ENCODE measurements around the gene TRPM5.

DNA sequence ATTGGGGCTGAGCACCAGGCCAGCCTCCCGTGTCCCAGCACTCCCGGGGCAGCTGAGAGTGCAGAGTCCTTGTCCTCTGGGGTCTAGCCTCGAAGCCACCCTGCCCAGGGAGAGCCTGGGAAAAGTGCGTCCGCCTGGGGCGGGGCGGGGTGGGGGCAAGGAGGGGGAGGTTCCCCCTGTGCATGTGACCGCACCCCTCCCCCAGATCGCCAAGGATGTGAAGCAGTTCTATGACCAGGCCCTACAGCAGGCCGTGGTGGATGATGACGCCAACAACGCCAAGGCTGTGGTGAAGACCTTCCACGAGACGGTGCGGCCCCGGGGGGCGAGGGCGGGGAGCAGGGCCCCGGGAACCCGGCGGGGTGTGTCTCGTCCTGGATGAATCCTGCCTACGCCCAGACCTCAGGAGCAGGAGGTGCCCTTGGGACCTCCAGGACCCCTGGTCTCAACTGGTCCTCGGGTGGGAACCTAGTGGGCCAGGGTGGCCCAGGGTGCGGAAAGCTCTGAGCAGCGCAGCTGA, 49.0 kb downstream of the TRPM5 start:
- TF ChIP-seq, protein P1, sequence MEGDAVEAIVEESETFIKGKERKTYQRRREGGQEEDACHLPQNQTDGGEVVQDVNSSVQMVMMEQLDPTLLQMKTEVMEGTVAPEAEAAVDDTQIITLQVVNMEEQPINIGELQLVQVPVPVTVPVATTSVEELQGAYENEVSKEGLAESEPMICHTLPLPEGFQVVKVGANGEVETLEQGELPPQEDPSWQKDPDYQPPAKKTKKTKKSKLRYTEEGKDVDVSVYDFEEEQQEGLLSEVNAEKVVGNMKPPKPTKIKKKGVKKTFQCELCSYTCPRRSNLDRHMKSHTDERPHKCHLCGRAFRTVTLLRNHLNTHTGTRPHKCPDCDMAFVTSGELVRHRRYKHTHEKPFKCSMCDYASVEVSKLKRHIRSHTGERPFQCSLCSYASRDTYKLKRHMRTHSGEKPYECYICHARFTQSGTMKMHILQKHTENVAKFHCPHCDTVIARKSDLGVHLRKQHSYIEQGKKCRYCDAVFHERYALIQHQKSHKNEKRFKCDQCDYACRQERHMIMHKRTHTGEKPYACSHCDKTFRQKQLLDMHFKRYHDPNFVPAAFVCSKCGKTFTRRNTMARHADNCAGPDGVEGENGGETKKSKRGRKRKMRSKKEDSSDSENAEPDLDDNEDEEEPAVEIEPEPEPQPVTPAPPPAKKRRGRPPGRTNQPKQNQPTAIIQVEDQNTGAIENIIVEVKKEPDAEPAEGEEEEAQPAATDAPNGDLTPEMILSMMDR (IDR thresholded peaks at IDR 0.05): no peak
- TF ChIP-seq NFE2L1 (CRISPR knock-in tag; IDR thresholded peaks at IDR 0.05) (no peak), NFYB (CRISPR knock-in tag; conservative IDR thresholded peaks at IDR 0.05; ENCODE audit: low read depth) (no peak), TP53 (CRISPR knock-in tag; IDR thresholded peaks at IDR 0.05) (no peak), SP1 (CRISPR knock-in tag; conservative IDR thresholded peaks at IDR 0.05) (no peak), ZNF317 (CRISPR knock-in tag; IDR thresholded peaks at IDR 0.05; ENCODE audit: borderline replicate concordance, low read depth) (no peak), SMAD3 (CRISPR knock-in tag; IDR thresholded peaks at IDR 0.05; ENCODE audit: borderline replicate concordance) (no peak)
- TF ChIP-seq, protein P2, sequence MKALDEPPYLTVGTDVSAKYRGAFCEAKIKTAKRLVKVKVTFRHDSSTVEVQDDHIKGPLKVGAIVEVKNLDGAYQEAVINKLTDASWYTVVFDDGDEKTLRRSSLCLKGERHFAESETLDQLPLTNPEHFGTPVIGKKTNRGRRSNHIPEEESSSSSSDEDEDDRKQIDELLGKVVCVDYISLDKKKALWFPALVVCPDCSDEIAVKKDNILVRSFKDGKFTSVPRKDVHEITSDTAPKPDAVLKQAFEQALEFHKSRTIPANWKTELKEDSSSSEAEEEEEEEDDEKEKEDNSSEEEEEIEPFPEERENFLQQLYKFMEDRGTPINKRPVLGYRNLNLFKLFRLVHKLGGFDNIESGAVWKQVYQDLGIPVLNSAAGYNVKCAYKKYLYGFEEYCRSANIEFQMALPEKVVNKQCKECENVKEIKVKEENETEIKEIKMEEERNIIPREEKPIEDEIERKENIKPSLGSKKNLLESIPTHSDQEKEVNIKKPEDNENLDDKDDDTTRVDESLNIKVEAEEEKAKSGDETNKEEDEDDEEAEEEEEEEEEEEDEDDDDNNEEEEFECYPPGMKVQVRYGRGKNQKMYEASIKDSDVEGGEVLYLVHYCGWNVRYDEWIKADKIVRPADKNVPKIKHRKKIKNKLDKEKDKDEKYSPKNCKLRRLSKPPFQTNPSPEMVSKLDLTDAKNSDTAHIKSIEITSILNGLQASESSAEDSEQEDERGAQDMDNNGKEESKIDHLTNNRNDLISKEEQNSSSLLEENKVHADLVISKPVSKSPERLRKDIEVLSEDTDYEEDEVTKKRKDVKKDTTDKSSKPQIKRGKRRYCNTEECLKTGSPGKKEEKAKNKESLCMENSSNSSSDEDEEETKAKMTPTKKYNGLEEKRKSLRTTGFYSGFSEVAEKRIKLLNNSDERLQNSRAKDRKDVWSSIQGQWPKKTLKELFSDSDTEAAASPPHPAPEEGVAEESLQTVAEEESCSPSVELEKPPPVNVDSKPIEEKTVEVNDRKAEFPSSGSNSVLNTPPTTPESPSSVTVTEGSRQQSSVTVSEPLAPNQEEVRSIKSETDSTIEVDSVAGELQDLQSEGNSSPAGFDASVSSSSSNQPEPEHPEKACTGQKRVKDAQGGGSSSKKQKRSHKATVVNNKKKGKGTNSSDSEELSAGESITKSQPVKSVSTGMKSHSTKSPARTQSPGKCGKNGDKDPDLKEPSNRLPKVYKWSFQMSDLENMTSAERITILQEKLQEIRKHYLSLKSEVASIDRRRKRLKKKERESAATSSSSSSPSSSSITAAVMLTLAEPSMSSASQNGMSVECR (CRISPR knock-in tag; IDR thresholded peaks at IDR 0.05; ENCODE audit: borderline replicate concordance): no peak
- TF ChIP-seq, protein P3, sequence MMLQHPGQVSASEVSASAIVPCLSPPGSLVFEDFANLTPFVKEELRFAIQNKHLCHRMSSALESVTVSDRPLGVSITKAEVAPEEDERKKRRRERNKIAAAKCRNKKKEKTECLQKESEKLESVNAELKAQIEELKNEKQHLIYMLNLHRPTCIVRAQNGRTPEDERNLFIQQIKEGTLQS (CRISPR knock-in tag; conservative IDR thresholded peaks at IDR 0.05): no peak

Data from WTC11 (cell line).